Activated naive CD4-positive, alpha-beta T cell treated with anti-CD3 and anti-CD28 coated beads for 36 hours (primary cell): ENCODE data around the gene MATN4. TPM values are rescaled to one million over a fixed set of nuclear protein-coding genes. Genes with fewer than 3 reads are reported as not detected.

Source experiments
- CTCF ChIA-PET: fragments of 350-600 bp; sonication (Branson Sonifier 250); formaldehyde crosslinking; loops from one replicate; lab custom pipeline; 2021; ENCODE audit warnings: antibody characterized with exemption; lab: Charles Lee
- DNase-seq: peaks from one replicate; pipeline ENCODE4 v3.0.0-alpha.2; 2020
- H3K27ac Mint-ChIP-seq: one replicate; pipeline ENCODE4 v1.8.0; 2021; ENCODE audit warnings: mild to moderate bottlenecking, mixed read lengths
- H3K27me3 Mint-ChIP-seq: one replicate; pipeline ENCODE4 v1.8.0; 2021; ENCODE audit warnings: low read depth, mixed read lengths
- H3K36me3 Mint-ChIP-seq: one replicate; pipeline ENCODE4 v1.8.0; 2021; ENCODE audit warnings: low read depth, mixed read lengths
- H3K4me1 Mint-ChIP-seq: one replicate; pipeline ENCODE4 v1.8.0; 2021; ENCODE audit warnings: low read depth, mixed read lengths
- H3K4me3 Mint-ChIP-seq: one replicate; pipeline ENCODE4 v1.8.0; 2021; ENCODE audit warnings: mild to moderate bottlenecking, moderate library complexity, mixed read lengths
- H3K9me3 Mint-ChIP-seq: one replicate; pipeline ENCODE4 v1.8.0; 2021; ENCODE audit warnings: mixed read lengths
- intact Hi-C: fragments of 100-400 bp; cut with micrococcal nuclease; formaldehyde crosslinking; loops from one replicate; pipeline ENCODE4 v1.15.1; 2023
- total RNA-seq, 2 experiments: library from RNA; stranded (reverse); gene quantifications; one replicate each; pipeline ENCODE4 v1.2.3, GENCODE V29; 2021

MATN4 gene
- total RNA-seq, 2 experiments from 2014 or later: 1.0 to 1.5 TPM

GRCh38 chr20:45307076-45307640 is 941 bp downstream of the MATN4 start:
- CTCF ChIA-PET: interaction anchor here (0.8 to 1.0 kb wide), 2 partner anchors 13 to 130 kb away, joined by 3 to 7 read pairs; no protein-coding TSS in a partner anchor
- H3K9me3 Mint-ChIP-seq: no peaks in the 10 kb centered on the region
- intact Hi-C loops: no loop called here
- peaks cover 14% of the 10 kb centered on the region for H3K4me1 Mint-ChIP-seq
- DNase-seq: no peak
- no peak overlapping the region for H3K4me3 Mint-ChIP-seq
- H3K36me3 Mint-ChIP-seq: no peaks in the 10 kb centered on the region
- H3K27ac Mint-ChIP-seq: no peak overlapping the region
- H3K27me3 Mint-ChIP-seq: peaks cover 58% of the 10 kb centered on the region

- H3K27ac Mint-ChIP-seq: no peak within 1 kb of the TSS
- H3K4me3 Mint-ChIP-seq: no peak within 1 kb of the TSS
- DNase-seq: peak; percentile 44
- H3K4me1 Mint-ChIP-seq: peaks cover 20% of the 10 kb centered on the region
- peaks cover 53% of the 10 kb centered on the region for H3K27me3 Mint-ChIP-seq
- CTCF ChIA-PET: interaction anchor here (0.8 to 1.0 kb wide), 2 partner anchors 13 to 130 kb away, joined by 3 to 7 read pairs; no protein-coding TSS in a partner anchor
- intact Hi-C loops: no loop called here
- H3K36me3 Mint-ChIP-seq: no peaks in the 10 kb centered on the region
- H3K9me3 Mint-ChIP-seq: no peaks in the 10 kb centered on the region
Observed at GRCh38 chr20:45306431-45306982, 1.6 kb downstream of the MATN4 start, which contains the start of gene RBPJL. Gene RBPJL (plus strand): TSS chr20:45306840. CDS start chr20:45306923, 83 bp downstream.

GRCh38 chr20:45305262-45305661 is 2.8 kb downstream of the MATN4 start:
- Mint-ChIP-seq H3K9me3 (no peaks in the 10 kb centered on the region), H3K27me3 (peaks cover 40% of the 10 kb centered on the region), H3K27ac (no peak overlapping the region), H3K4me1 (peaks cover 17% of the 10 kb centered on the region), H3K36me3 (no peaks in the 10 kb centered on the region), H3K4me3 (no peak overlapping the region)
- DNase-seq: no peak
- CTCF ChIA-PET: interaction anchor here (5.9 kb wide), 1 partner anchor 13 kb away, joined by 87 read pairs; no protein-coding TSS in a partner anchor
- intact Hi-C loops: no loop called here

- CTCF ChIA-PET: interaction anchor here (0.9 to 5.9 kb wide), 4 partner anchors 12 to 132 kb away, joined by 3 to 87 read pairs (median 4); no protein-coding TSS in a partner anchor
- no peak for DNase-seq
- H3K36me3 Mint-ChIP-seq: no peaks in the 10 kb centered on the region
- no peak overlapping the region for H3K27ac Mint-ChIP-seq
- H3K27me3 Mint-ChIP-seq: peaks cover 37% of the 10 kb centered on the region
- intact Hi-C loops: no loop called here
- no peaks in the 10 kb centered on the region for H3K9me3 Mint-ChIP-seq
- H3K4me3 Mint-ChIP-seq: no peak overlapping the region
- peaks cover 17% of the 10 kb centered on the region for H3K4me1 Mint-ChIP-seq
Observed at GRCh38 chr20:45304464-45304999, 3.6 kb downstream of the MATN4 start.

- intact Hi-C loops: no loop called here
- no peak for DNase-seq
- no peak overlapping the region for H3K4me3 Mint-ChIP-seq
- peaks cover 37% of the 10 kb centered on the region for H3K27me3 Mint-ChIP-seq
- H3K9me3 Mint-ChIP-seq: no peaks in the 10 kb centered on the region
- no peaks in the 10 kb centered on the region for H3K36me3 Mint-ChIP-seq
- no peak overlapping the region for H3K27ac Mint-ChIP-seq
- CTCF ChIA-PET: interaction anchor here (0.5 to 5.9 kb wide), 8 partner anchors 8 to 664 kb away, joined by 3 to 87 read pairs (median 4); no protein-coding TSS in a partner anchor
- H3K4me1 Mint-ChIP-seq: peaks cover 17% of the 10 kb centered on the region
Observed at GRCh38 chr20:45303586-45304463, 4.3 kb downstream of the MATN4 start.

GRCh38 chr20:45301824-45302271 is 6.3 kb downstream of the MATN4 start:
- Mint-ChIP-seq H3K27me3 (peaks cover 32% of the 10 kb centered on the region), H3K9me3 (no peaks in the 10 kb centered on the region), H3K4me1 (peaks cover 17% of the 10 kb centered on the region), H3K36me3 (no peaks in the 10 kb centered on the region), H3K27ac (peak overlapping the region; percentile 43), H3K4me3 (no peak overlapping the region)
- intact Hi-C loops: no loop called here
- CTCF ChIA-PET: interaction anchor here (0.7 to 5.9 kb wide), 5 partner anchors 9 to 525 kb away, joined by 4 to 87 read pairs (median 5); no protein-coding TSS in a partner anchor
- peak; percentile 28 for DNase-seq

- Mint-ChIP-seq H3K4me1 (peaks cover 17% of the 10 kb centered on the region), H3K9me3 (no peaks in the 10 kb centered on the region), H3K27me3 (peaks cover 32% of the 10 kb centered on the region), H3K4me3 (no peak overlapping the region), H3K36me3 (no peaks in the 10 kb centered on the region), H3K27ac (no peak overlapping the region)
- intact Hi-C loops: no loop called here
- CTCF ChIA-PET: interaction anchor here (0.6 to 5.9 kb wide), 6 partner anchors 9 to 524 kb away, joined by 3 to 87 read pairs (median 5); no protein-coding TSS in a partner anchor
- peak; percentile 63 for DNase-seq
Observed at GRCh38 chr20:45300961-45301360, 7.1 kb downstream of the MATN4 start.

GRCh38 chr20:45299786-45300185 is 8.3 kb downstream of the MATN4 start:
- CTCF ChIA-PET: no interaction called here
- no peak overlapping the region for H3K4me3 Mint-ChIP-seq
- no peaks in the 10 kb centered on the region for H3K36me3 Mint-ChIP-seq
- H3K27ac Mint-ChIP-seq: no peak overlapping the region
- H3K4me1 Mint-ChIP-seq: peaks cover 17% of the 10 kb centered on the region
- intact Hi-C loops: no loop called here
- H3K9me3 Mint-ChIP-seq: no peaks in the 10 kb centered on the region
- H3K27me3 Mint-ChIP-seq: peaks cover 28% of the 10 kb centered on the region
- DNase-seq: no peak

GRCh38 chr20:45297786-45298497 is 10.2 kb downstream of the MATN4 start:
- Mint-ChIP-seq H3K4me1 (peaks cover 16% of the 10 kb centered on the region), H3K4me3 (no peak overlapping the region), H3K9me3 (no peaks in the 10 kb centered on the region), H3K27ac (no peak overlapping the region), H3K27me3 (peaks cover 24% of the 10 kb centered on the region), H3K36me3 (no peaks in the 10 kb centered on the region)
- intact Hi-C loops: no loop called here
- DNase-seq: no peak
- CTCF ChIA-PET: interaction anchor here (1.2 to 1.5 kb wide), 3 partner anchors 14 to 139 kb away, joined by 3 to 6 read pairs (median 4); no protein-coding TSS in a partner anchor

GRCh38 chr20:45294659-45295058 is 13.4 kb downstream of the MATN4 start:
- Mint-ChIP-seq H3K9me3 (no peaks in the 10 kb centered on the region), H3K4me1 (peaks cover 4% of the 10 kb centered on the region), H3K36me3 (no peaks in the 10 kb centered on the region), H3K4me3 (no peak overlapping the region), H3K27ac (no peak overlapping the region), H3K27me3 (peaks cover 33% of the 10 kb centered on the region)
- no peak for DNase-seq
- CTCF ChIA-PET: interaction anchor here (0.6 to 6.4 kb wide), 40 partner anchors 8 to 714 kb away, joined by 3 to 87 read pairs (median 5); partner anchors contain the start of genes MMP9 and SYS1
- intact Hi-C loops: loop anchor here (5.0 kb wide), 2 partner anchors 282 to 327 kb away; partner anchors contain the start of gene STK4

GRCh38 chr20:45294003-45294368 is 14.1 kb downstream of the MATN4 start:
- no peaks in the 10 kb centered on the region for H3K36me3 Mint-ChIP-seq
- DNase-seq: no peak
- H3K27ac Mint-ChIP-seq: no peak overlapping the region
- H3K9me3 Mint-ChIP-seq: no peaks in the 10 kb centered on the region
- peaks cover 33% of the 10 kb centered on the region for H3K27me3 Mint-ChIP-seq
- intact Hi-C loops: loop anchor here (5.0 kb wide), 2 partner anchors 282 to 327 kb away; partner anchors contain the start of gene STK4
- peak overlapping the region; percentile 72 for H3K4me3 Mint-ChIP-seq
- H3K4me1 Mint-ChIP-seq: peaks cover 4% of the 10 kb centered on the region
- CTCF ChIA-PET: interaction anchor here (0.6 to 6.4 kb wide), 60 partner anchors 9 to 714 kb away, joined by 3 to 87 read pairs (median 5); partner anchors contain the start of genes KCNS1, MMP9, RBPJL and SYS1
